Spleen (tissue), 7 donors: ENCODE results near the gene MYL4.
"Not testable (repeated sequence)": the region's sequence is repeated elsewhere in the genome, so short reads cannot be mapped to it uniquely, and the experiment has no call there.

Experiments
- CTCF ChIP-seq, 11 experiments: fragments of 200-600 bp in 7 of 11; fragments of 450-650 bp in 4 of 11; sonication (generic) in 4 of 11; IDR thresholded peaks in 8 of 11; conservative IDR thresholded peaks in 3 of 11; 1 replicate in 7 of 11; 2 replicates in 4 of 11; pipeline versions ENCODE4 v1.4.0 to v1.8.0; 2016 to 2021; ENCODE audit warnings: antibody characterized with exemption in 11 of 11, inconsistent platforms in 4 of 11, mild to moderate bottlenecking in 1 of 11
- POLR2A ChIP-seq, 3 donors: fragments of 450-650 bp; IDR thresholded peaks; one replicate each; pipeline ENCODE4 v1.5.1; 2017; ENCODE audit warnings: antibody characterized with exemption in 3 of 3, mild to moderate bottlenecking in 1 of 3
- donor health status: DM: no; HTN: no; CAD: no; lungs with moderate emphysema.
- donor health status: DM: no; HTN: no; CAD: no.
- donor health status: DM: no; HTN: no; CAD: no.

GRCh38 chr17:47269561-47270280, 60.6 kb downstream of the MYL4 start:
- not testable (repeated sequence) for TF ChIP-seq CTCF (IDR thresholded peaks at IDR 0.05 in 8 of 11, conservative IDR thresholded peaks at IDR 0.05 in 3 of 11); POLR2A (IDR thresholded peaks at IDR 0.05)
